ENCODE measurements around the gene DPH3. TPM values are rescaled to one million over a fixed set of nuclear protein-coding genes. Genes with fewer than 3 reads are reported as not detected.

The DPH3 gene
- total RNA-seq, 1 donor from 2014 or later, result 30.2 TPM

GRCh38 chr3:16249336-16249735 is 15.4 kb downstream of the DPH3 start:
- H3K4me1 Mint-ChIP-seq (ENCODE audit: unreplicated experiment), result peaks cover 9% of the 10 kb centered on the region
- H3K9me3 Mint-ChIP-seq, result no peaks in the 10 kb centered on the region
- no peak for DNase-seq (ENCODE audit: extremely low spot score, unreplicated experiment)
- no peak overlapping the region for H3K4me3 Mint-ChIP-seq
- H3K36me3 Mint-ChIP-seq, result no peaks in the 10 kb centered on the region
- peaks cover 10% of the 10 kb centered on the region for H3K27me3 Mint-ChIP-seq
- no peak overlapping the region for H3K27ac Mint-ChIP-seq
- TF ChIP-seq CTCF (conservative IDR thresholded peaks at IDR 0.05), result peak; percentile 66

- DNase-seq (ENCODE audit: extremely low spot score, unreplicated experiment), result no peak
- no peak overlapping the region for H3K27ac Mint-ChIP-seq
- H3K4me3 Mint-ChIP-seq, result no peak overlapping the region
- TF ChIP-seq CTCF (conservative IDR thresholded peaks at IDR 0.05), result no peak
- no peaks in the 10 kb centered on the region for H3K36me3 Mint-ChIP-seq
- peaks cover 10% of the 10 kb centered on the region for H3K27me3 Mint-ChIP-seq
- no peaks in the 10 kb centered on the region for H3K9me3 Mint-ChIP-seq
- peaks cover 9% of the 10 kb centered on the region for H3K4me1 Mint-ChIP-seq (ENCODE audit: unreplicated experiment)
Measured at GRCh38 chr3:16248556-16248955, 16.2 kb downstream of the DPH3 start.

DNA sequence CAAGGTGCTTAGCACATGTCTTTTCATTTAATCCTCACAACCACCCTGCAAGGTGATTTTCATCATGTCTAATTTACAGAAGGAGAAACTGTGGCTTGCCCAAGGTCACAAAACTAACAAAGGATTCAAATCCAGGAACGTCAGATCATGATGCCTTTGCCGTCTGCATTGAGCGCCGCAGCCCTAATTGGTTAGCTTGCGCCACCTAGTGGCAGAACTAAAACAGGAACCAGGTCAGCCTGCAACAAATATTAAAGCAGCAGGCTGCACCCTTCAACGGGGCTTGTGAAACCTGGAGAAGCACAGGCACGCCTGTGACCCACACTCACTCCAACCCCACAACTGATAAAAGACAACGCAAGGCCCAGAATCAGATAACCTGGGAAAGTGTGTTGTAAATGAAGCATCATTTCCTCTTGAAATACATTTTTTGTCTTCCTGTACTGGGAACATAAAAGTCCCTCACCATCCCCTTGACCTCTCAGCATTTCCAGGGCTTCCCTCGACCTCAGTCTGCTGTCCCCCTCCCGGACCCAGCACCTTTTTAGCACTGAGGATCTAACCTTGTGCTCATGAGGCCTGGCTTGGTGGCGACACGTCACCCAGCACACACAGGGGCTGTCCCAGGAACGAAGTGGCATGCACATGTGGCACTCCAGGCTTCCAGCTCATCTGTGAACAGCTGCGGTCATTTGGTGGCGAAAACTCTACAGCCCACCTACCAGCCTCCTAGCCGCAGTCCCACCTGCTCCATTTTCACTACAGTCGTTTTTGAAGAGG is 17.3 kb downstream of the DPH3 start:
- TF ChIP-seq CTCF (conservative IDR thresholded peaks at IDR 0.05), result peak; percentile 97
- H3K27ac Mint-ChIP-seq, result peak overlapping the region; percentile 41
- H3K4me1 Mint-ChIP-seq (ENCODE audit: unreplicated experiment), result peaks cover 9% of the 10 kb centered on the region
- no peaks in the 10 kb centered on the region for H3K36me3 Mint-ChIP-seq
- H3K27me3 Mint-ChIP-seq, result peaks cover 10% of the 10 kb centered on the region
- no peak overlapping the region for H3K4me3 Mint-ChIP-seq
- DNase-seq (ENCODE audit: extremely low spot score, unreplicated experiment), result peak; percentile 83
- H3K9me3 Mint-ChIP-seq, result no peaks in the 10 kb centered on the region

- H3K36me3 Mint-ChIP-seq, result no peaks in the 10 kb centered on the region
- H3K9me3 Mint-ChIP-seq, result no peaks in the 10 kb centered on the region
- no peak overlapping the region for H3K4me3 Mint-ChIP-seq
- TF ChIP-seq CTCF (conservative IDR thresholded peaks at IDR 0.05), result no peak
- DNase-seq (ENCODE audit: extremely low spot score, unreplicated experiment), result no peak
- peaks cover 14% of the 10 kb centered on the region for H3K27me3 Mint-ChIP-seq
- H3K27ac Mint-ChIP-seq, result no peak overlapping the region
- H3K4me1 Mint-ChIP-seq (ENCODE audit: unreplicated experiment), result peaks cover 10% of the 10 kb centered on the region
Measured at GRCh38 chr3:16245609-16246008, 19.1 kb downstream of the DPH3 start.

GRCh38 chr3:16243706-16244490 is 20.8 kb downstream of the DPH3 start:
- peaks cover 13% of the 10 kb centered on the region for H3K4me1 Mint-ChIP-seq (ENCODE audit: unreplicated experiment)
- no peak overlapping the region for H3K27ac Mint-ChIP-seq
- peaks cover 15% of the 10 kb centered on the region for H3K27me3 Mint-ChIP-seq
- TF ChIP-seq CTCF (conservative IDR thresholded peaks at IDR 0.05), result no peak
- H3K36me3 Mint-ChIP-seq, result no peaks in the 10 kb centered on the region
- DNase-seq (ENCODE audit: extremely low spot score, unreplicated experiment), result no peak
- no peak overlapping the region for H3K4me3 Mint-ChIP-seq
- H3K9me3 Mint-ChIP-seq, result no peaks in the 10 kb centered on the region

Measured in type B pancreatic cell (in vitro differentiated cells).